Adrenal gland (tissue), 12 donors: ENCODE results near the gene PRSS3. TPM values are rescaled to one million over a fixed set of nuclear protein-coding genes. Genes with fewer than 3 reads are reported as not detected.

Source experiments
- DNase-seq, 7 donors: peaks; one replicate each; pipeline ENCODE4 v3.0.0-alpha.2; 2019 to 2020
- H3K27ac ChIP-seq, 5 donors: fragments of 200-600 bp; sonication (generic) in 4 of 5; 1 replicate in 3 of 5; 2 replicates in 2 of 5; pipeline versions ENCODE4 v1.5.1 to v1.8.0; 2016 to 2020; ENCODE audit warnings: mild to moderate bottlenecking in 1 of 5
- H3K27me3 ChIP-seq: fragments of 200-600 bp; 2 replicates; pipeline ENCODE4 v1.8.0; 2021
- H3K36me3 ChIP-seq, 2 donors: fragments of 200-600 bp; replicated peaks in 1 of 2; 1 replicate in 1 of 2; 2 replicates in 1 of 2; pipeline versions ENCODE4 v1.5.1 to v1.8.0; 2018 to 2022
- H3K4me1 ChIP-seq, 2 donors: fragments of 200-600 bp; replicated peaks in 1 of 2; 1 replicate in 1 of 2; 2 replicates in 1 of 2; pipeline versions ENCODE4 v1.5.1 to v1.8.0; 2018 to 2021
- H3K4me3 ChIP-seq, 4 donors: fragments of 200-600 bp; sonication (generic) in 3 of 4; one replicate each; pipeline ENCODE4 v1.5.1; 2016 to 2018
- H3K9me3 ChIP-seq, 3 donors: fragments of 200-600 bp; sonication (generic) in 1 of 3; replicated peaks in 1 of 3; 1 replicate in 2 of 3; 2 replicates in 1 of 3; pipeline versions ENCODE4 v1.5.1 to v1.8.0; 2016 to 2021
- POLR2A ChIP-seq, 2 donors: fragments of 450-650 bp; IDR thresholded peaks; one replicate each; pipeline ENCODE4 v1.6.1; 2017; ENCODE audit warnings: antibody characterized with exemption in 2 of 2, mild to moderate bottlenecking in 2 of 2, moderate library complexity in 1 of 2
- WGBS, 4 donors: extraction: QIAGEN DNeasy Blood & Tissue Kit in 2 of 4; methylation state at CpG; one replicate each; pipeline versions ENCODE4 v1.1.5 to v1.1.7; 2013 to 2017; 5-methylcytosine and 5-hydroxymethylcytosine counted together
- intact Hi-C, 2 donors: fragments of 100-400 bp; cut with DNase I; formaldehyde crosslinking; loops; one replicate each; pipeline versions ENCODE4 v1.14.1 to v1.15.0; 2022 to 2023
- polyA plus RNA-seq, 3 donors: library from polyadenylated mRNA; stranded (reverse); fragments of 200-250 nt in 2 of 3; fragments of 350-450 nt in 1 of 3; fragmentation: Illumina TruSeq in 1 of 3; extraction: RNeasy Lipid Tissue Mini Kit (QIAGEN cat#74804) in 1 of 3; gene quantifications; one replicate each; pipeline ENCODE4 v1.2.3, GENCODE V29; 2013 to 2014
- total RNA-seq, 9 donors: library from RNA; depleted of rRNA in 4 of 9; stranded (reverse); fragments of >200 nt in 4 of 9; fragments of 120-200 nt in 1 of 9; fragmentation: NEBNext Ultra II Directional in 1 of 9; extraction: Animal tissue kit (Norgen Biotek cat#: 25700) in 1 of 9; gene quantifications; one replicate each; pipeline versions ENCODE4 v1.1.0 to v1.2.4, GENCODE V29; 2013 to 2023
- TF ChIP-seq, protein P1 (sequence below), 6 experiments: fragments of 450-650 bp in 4 of 6; fragments of 200-600 bp in 2 of 6; sonication (generic) in 1 of 6; IDR thresholded peaks; 1 replicate in 5 of 6; 2 replicates in 1 of 6; pipeline versions ENCODE4 v1.5.1 to v1.8.0; 2016 to 2021; ENCODE audit warnings: antibody characterized with exemption in 6 of 6, mild to moderate bottlenecking in 2 of 6, moderate library complexity in 1 of 6
- donor health status: healthy with polysubstance abuse.
- donor health status: Bipolar disorder and iron deficiency.
- donor health status: DM: yes; HTN: yes; CAD: no.
- donor health status: DM: no; HTN: no; CAD: no.
- donor health status: DM: no; HTN: no; CAD: no.
- donor health status: DM: yes; HTN: yes; CAD: no.

The PRSS3 gene
- total and polyA plus RNA-seq, 12 donors, result 1.1 to 5.8 (median 3.4) TPM; not detected in 3

DNA sequence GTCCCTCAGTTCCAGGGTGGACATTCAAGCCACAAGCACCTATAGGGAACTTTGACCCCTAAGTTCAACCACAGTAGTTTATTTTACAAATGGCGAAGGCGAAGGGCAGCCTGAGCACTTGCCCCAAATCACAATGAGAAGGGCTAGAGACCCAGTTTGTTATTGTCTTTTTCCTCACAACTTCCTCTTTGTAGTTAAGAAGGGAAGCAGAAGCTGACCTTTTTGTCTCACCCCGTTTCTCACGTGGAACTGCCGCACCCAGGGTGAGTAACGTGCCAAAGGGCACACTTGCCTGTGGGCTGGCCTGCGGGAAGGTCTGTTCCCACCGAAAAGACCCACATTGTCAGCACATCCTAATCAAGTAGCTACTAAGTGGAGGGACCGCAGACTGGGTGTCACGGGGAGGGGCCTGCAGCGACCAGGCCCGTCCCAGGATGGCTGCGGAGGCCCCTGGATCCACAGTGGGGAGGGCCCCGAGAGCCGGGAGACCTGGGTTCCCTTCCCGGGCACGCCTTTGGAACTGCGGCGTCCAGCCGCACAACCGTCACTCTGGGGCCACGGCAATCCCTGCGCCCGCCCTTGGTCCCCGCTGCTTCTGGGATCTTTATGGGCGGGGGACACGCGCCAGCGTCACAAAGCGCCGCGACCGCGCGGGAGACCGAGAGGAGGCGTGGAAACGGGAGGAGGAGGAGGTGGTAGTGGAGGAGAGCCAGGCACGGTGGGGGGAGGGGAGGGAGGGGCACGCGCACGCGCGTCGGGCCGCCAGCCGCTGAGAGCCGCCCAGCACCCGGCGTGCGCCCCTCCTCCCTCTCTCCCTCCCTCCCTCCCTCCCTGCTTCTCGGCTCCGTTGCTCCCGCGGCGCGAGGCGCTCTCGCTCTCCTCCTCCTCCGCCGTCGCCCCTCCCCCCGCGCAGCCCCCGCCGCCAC lies 21.2 kb downstream of the PRSS3 start, which contains the start of gene UBE2R2:
Gene UBE2R2 (plus strand): TSS at position 834 of the 926 bp plus-strand sequence. CDS start 598 bp downstream, outside the sequence.
- Histone ChIP-seq H3K4me1 (peaks cover 32 to 58% of the 10 kb centered on the region in 2 donors), H3K36me3 (no peaks in the 10 kb centered on the region)

DNA sequence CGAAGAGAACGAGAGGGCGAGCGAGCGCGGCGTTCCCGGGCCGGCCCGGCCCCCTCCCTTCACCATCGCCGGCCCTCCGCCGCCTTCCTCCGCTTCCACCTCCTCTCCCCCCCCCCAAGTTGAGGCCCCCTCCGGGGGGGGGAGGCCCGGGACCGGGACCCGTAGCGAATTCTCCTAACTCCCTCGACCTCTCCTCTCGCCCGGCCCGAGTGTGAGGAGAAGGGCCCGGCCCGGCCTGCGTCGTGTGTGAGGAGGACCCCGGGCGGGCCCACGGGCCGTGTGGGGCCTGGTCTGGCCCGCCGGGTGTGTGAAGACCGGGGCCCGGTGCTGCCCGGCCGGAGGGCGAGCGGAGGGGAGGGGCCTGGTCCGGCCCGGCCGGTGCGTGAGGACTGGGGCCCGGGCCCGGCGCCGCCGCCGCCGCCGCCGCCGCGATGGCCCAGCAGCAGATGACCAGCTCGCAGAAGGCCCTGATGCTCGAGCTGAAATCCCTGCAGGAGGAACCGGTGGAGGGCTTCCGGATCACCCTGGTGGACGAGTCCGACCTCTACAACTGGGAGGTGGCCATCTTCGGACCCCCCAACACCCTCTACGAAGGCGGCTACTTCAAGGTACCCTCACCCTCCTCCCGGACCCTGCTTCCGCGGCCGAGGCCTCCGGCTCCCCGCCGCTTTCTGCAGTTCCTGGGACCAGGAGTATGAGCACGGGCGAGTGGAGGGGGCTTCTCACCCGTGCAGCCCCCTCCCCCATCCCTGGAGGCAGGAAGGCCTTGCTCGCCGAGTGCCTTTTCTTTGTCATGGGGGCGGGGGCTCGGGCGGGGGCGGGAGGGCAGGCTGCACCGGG lies 22.2 kb downstream of the PRSS3 start:
- Histone ChIP-seq H3K27me3 (no peaks in the 10 kb centered on the region), H3K9me3 (no peaks in the 10 kb centered on the region), H3K36me3 (no peaks in the 10 kb centered on the region), H3K27ac (peak overlapping the region; percentile 88 to 99 (median 98)), H3K4me3 (peak overlapping the region; percentile 78 to 92 (median 84)), H3K4me1 (peaks cover 33 to 58% of the 10 kb centered on the region in 2 donors)
- peak in 1 of 2 donors; percentile 54 for TF ChIP-seq POLR2A (IDR thresholded peaks at IDR 0.05)
- TF ChIP-seq, protein P1, sequence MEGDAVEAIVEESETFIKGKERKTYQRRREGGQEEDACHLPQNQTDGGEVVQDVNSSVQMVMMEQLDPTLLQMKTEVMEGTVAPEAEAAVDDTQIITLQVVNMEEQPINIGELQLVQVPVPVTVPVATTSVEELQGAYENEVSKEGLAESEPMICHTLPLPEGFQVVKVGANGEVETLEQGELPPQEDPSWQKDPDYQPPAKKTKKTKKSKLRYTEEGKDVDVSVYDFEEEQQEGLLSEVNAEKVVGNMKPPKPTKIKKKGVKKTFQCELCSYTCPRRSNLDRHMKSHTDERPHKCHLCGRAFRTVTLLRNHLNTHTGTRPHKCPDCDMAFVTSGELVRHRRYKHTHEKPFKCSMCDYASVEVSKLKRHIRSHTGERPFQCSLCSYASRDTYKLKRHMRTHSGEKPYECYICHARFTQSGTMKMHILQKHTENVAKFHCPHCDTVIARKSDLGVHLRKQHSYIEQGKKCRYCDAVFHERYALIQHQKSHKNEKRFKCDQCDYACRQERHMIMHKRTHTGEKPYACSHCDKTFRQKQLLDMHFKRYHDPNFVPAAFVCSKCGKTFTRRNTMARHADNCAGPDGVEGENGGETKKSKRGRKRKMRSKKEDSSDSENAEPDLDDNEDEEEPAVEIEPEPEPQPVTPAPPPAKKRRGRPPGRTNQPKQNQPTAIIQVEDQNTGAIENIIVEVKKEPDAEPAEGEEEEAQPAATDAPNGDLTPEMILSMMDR (IDR thresholded peaks at IDR 0.05), result peak in 5 of 6 experiments; percentile 11 to 47 (median 31)
- DNase-seq, result peak; percentile 51 to 79 (median 63)
- 0 to 1% (median 0%) methylated on average over 22 to 78 of the region's 81 CpGs for WGBS, 4 donors
- intact Hi-C loops, result loop anchor here in 1 of 2 donors (5.0 kb wide), 1 partner anchor 35 kb away; no protein-coding TSS in a partner anchor

More for the DNA sequence above, 21.2 kb downstream of the PRSS3 start, which contains the start of gene UBE2R2:
- intact Hi-C loops, result loop anchor here in 1 of 2 donors (5.0 kb wide), 1 partner anchor 36 kb away; no protein-coding TSS in a partner anchor
- Histone ChIP-seq H3K4me3 (peak within 1 kb of the TSS; percentile 78 to 92 (median 84)), H3K9me3 (no peaks in the 10 kb centered on the region), H3K27ac (peak within 1 kb of the TSS; percentile 88 to 99 (median 98)), H3K27me3 (no peaks in the 10 kb centered on the region)
- TF ChIP-seq, protein P1 (IDR thresholded peaks at IDR 0.05), result peak in 1 of 6 experiments; percentile 7
- peak; percentile 63 to 83 for TF ChIP-seq POLR2A (IDR thresholded peaks at IDR 0.05)
- peak; percentile 92 to 96 (median 94) for DNase-seq
- 4 to 9% (median 4%) methylated on average over 17 to 53 of the region's 66 CpGs for WGBS, 4 donors

DNA sequence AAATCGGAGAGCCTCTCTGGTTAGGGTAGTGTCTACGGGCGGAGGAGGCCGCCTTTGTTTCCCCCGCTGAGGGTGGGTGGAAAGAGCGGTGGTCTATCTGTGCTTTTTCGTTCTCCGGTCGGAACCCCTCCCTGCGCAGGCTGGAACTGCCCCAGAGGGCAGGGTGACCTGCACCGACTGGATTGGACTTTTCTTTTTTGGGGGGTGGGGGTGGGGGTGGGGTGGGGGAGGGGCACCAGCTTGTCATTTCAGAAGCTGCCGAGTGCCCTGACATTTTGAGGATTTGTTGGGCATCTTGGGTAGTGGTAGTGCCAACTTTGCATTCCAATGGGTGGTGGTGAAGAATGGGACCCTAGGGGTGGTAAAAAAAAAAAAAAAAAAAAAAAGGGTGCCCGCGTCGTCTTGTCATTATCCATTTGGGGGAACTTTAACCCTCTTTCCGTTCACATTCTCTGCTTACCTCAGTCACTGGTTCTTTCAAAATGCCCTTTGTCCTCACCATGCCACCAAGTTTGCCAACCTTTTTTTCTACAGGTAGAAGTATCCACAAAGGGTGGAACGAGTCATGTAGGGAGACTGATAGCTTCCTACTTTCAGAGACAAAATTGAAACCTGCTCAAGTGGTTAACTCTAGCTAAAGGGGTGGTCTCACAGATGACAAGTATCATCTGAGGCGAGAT lies 22.9 kb downstream of the PRSS3 start:
- 0 to 1% (median 1%) methylated on average over 6 to 18 of the region's 18 CpGs for WGBS, 4 donors
- intact Hi-C loops, result loop anchor here in 1 of 2 donors (5.0 kb wide), 1 partner anchor 34 kb away; no protein-coding TSS in a partner anchor
- no peak for TF ChIP-seq POLR2A (IDR thresholded peaks at IDR 0.05)
- TF ChIP-seq, protein P1 (IDR thresholded peaks at IDR 0.05), result no peak
- Histone ChIP-seq H3K27ac (peak overlapping the region; percentile 54 to 99 (median 98)), H3K4me3 (peak overlapping the region in 3 of 4 donors; percentile 22 to 88 (median 81)), H3K36me3 (no peaks in the 10 kb centered on the region), H3K4me1 (peaks cover 33 to 58% of the 10 kb centered on the region in 2 donors), H3K27me3 (no peaks in the 10 kb centered on the region), H3K9me3 (no peaks in the 10 kb centered on the region)
- peak in 4 of 7 donors; percentile 54 to 61 (median 56) for DNase-seq
